AG04449 (cell line): ENCODE measurements around the gene CLCN4.

Experiments
- CTCF ChIA-PET: fragments of 350-600 bp; formaldehyde crosslinking; extraction: SDS; loops from one replicate; lab custom pipeline; 2021; ENCODE audit warnings: antibody characterized with exemption; lab: Yijun Ruan, JAX
- POLR2A ChIA-PET: fragments of 400-600, 350-600 bp; formaldehyde crosslinking; extraction: SDS; loops from one replicate; lab custom pipeline; 2020; ENCODE audit warnings: antibody characterized with exemption, inconsistent platforms; lab: Yijun Ruan, JAX
- DNase-seq: peaks from one replicate; pipeline ENCODE4 v3.0.0-alpha.2; 2010; ENCODE audit warnings: low read depth, low spot score
- H3K4me3 ChIP-seq: 2 replicates; pipeline ENCODE4 v1.5.1; 2011; ENCODE audit warnings: low read depth, mild to moderate bottlenecking, control low read depth, low read length
- TF ChIP-seq, protein P1 (sequence below): IDR thresholded peaks from one replicate; pipeline ENCODE4 v1.5.1; 2011; ENCODE audit warnings: mild to moderate bottlenecking, moderate library complexity, low read length, control low read depth, inconsistent platforms; ENCODE audit not compliant: insufficient read depth; ENCODE audit errors: missing control alignments

Gene CLCN4

DNA sequence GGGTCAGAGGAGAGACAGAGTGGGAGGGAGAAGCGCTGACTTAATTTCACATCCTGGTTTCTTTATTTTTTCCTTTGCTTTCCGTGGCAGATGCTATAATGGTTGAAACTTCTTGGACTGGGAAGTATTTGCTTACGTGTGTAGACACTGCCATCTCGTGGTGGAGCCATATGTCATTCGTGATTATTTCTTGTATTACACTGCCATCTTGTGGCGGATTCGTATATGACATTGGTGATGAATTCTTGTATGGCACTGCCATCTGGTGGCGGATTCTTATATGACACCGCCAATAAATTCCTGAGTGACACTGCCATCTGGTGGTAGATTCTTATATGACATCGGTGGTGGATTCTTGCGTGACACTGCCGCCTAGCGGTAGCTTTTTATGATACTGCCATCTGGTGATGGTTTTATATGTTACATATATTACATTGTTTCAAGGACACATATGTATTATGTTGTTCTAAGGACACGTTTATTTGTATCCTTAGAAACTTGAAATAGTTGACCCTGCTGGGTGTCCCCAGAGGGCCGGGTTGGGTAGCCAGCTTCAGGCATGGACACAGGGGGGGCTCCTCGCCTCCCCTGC lies 37.3 kb upstream of the CLCN4 start:
- ChIA-PET POLR2A (interaction anchor here (1.1 kb wide), 1 partner anchor 116 kb away, joined by 3 read pairs; no protein-coding TSS in a partner anchor), CTCF (interaction anchor here (0.6 to 10.7 kb wide), 59 partner anchors 9 to 1368 kb away, joined by 3 to 281 read pairs (median 7); no protein-coding TSS in a partner anchor)
- TF ChIP-seq, protein P1, sequence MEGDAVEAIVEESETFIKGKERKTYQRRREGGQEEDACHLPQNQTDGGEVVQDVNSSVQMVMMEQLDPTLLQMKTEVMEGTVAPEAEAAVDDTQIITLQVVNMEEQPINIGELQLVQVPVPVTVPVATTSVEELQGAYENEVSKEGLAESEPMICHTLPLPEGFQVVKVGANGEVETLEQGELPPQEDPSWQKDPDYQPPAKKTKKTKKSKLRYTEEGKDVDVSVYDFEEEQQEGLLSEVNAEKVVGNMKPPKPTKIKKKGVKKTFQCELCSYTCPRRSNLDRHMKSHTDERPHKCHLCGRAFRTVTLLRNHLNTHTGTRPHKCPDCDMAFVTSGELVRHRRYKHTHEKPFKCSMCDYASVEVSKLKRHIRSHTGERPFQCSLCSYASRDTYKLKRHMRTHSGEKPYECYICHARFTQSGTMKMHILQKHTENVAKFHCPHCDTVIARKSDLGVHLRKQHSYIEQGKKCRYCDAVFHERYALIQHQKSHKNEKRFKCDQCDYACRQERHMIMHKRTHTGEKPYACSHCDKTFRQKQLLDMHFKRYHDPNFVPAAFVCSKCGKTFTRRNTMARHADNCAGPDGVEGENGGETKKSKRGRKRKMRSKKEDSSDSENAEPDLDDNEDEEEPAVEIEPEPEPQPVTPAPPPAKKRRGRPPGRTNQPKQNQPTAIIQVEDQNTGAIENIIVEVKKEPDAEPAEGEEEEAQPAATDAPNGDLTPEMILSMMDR, result peak; percentile 48
- peak; percentile 55 for DNase-seq
- H3K4me3 ChIP-seq, result no peak overlapping the region

DNA sequence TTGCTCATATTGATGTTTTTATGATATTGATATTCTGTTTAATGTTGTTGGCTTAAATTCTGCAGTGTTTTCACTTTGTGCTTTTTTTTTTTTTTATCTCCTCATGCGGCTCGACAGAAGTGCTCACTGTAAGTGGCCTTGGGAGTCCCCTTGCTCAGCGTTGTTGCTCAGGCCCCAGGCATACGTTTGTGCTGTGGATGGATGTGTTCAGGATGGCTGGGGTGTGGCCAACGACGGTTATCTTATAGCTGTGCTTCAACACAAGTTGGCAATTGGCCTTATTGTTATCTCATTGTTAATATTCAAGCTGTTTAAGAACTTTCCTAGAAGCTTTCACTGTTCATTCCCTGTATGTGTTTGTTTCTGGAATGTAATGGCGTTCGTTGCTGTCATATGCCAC lies 36.4 kb upstream of the CLCN4 start:
- CTCF ChIA-PET, result interaction anchor here (0.7 to 10.7 kb wide), 54 partner anchors 8 to 1369 kb away, joined by 3 to 281 read pairs (median 7); no protein-coding TSS in a partner anchor

DNA sequence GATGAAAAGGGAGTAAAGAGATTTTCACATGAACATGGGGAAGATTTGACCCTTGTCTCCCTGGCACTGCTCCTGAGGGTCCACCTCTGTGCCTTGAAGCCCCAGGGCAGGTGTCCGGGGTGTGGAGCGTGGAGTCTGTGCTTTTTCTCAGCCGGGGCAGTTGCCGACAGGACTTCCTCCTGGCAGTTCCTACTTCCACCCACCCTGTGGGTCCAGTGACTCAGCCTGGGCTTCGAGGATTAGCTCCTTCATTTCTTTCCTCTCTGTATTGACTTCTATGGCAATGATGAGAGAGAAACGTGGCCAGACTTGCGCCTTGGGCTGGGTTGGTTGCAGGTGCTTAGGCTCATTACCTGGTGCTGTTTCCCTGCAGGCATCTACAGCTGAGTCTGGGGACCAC lies 35.9 kb upstream of the CLCN4 start:
- no peak overlapping the region for H3K4me3 ChIP-seq
- ChIA-PET CTCF (interaction anchor here (1.1 to 10.7 kb wide), 23 partner anchors 8 to 234 kb away, joined by 3 to 281 read pairs (median 14); no protein-coding TSS in a partner anchor), POLR2A (no interaction called here)
- TF ChIP-seq, protein P1, result no peak
- no peak for DNase-seq

More for the DNA sequence above, 36.4 kb upstream of the CLCN4 start:
- POLR2A ChIA-PET, result no interaction called here
- DNase-seq, result no peak
- H3K4me3 ChIP-seq, result no peak overlapping the region
- TF ChIP-seq, protein P1, result no peak

DNA sequence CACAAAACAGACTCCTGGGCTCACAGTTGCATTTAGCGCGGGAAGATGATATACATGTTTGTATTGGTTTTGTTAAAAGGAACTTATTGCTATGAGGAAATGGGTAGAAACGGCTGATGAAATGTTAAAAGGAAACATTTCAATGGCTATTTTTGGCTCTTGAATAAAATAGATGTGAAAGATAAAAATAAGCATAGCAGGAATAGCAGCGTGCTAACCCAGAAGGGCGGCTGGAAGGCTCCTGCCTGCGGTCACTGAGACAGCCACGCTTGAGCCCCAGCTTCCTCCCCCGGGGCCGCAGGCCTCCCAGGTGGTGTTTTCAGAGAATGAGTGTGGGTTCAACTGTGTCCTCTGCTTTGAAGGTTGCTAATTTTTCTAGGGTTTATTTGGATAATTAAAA lies 35.0 kb upstream of the CLCN4 start:
- no peak overlapping the region for H3K4me3 ChIP-seq
- CTCF ChIA-PET, result interaction anchor here (1.3 to 10.7 kb wide), 4 partner anchors 9 to 136 kb away, joined by 6 to 281 read pairs (median 16); no protein-coding TSS in a partner anchor
- no peak for DNase-seq
- TF ChIP-seq, protein P1, result no peak
- POLR2A ChIA-PET, result no interaction called here

DNA sequence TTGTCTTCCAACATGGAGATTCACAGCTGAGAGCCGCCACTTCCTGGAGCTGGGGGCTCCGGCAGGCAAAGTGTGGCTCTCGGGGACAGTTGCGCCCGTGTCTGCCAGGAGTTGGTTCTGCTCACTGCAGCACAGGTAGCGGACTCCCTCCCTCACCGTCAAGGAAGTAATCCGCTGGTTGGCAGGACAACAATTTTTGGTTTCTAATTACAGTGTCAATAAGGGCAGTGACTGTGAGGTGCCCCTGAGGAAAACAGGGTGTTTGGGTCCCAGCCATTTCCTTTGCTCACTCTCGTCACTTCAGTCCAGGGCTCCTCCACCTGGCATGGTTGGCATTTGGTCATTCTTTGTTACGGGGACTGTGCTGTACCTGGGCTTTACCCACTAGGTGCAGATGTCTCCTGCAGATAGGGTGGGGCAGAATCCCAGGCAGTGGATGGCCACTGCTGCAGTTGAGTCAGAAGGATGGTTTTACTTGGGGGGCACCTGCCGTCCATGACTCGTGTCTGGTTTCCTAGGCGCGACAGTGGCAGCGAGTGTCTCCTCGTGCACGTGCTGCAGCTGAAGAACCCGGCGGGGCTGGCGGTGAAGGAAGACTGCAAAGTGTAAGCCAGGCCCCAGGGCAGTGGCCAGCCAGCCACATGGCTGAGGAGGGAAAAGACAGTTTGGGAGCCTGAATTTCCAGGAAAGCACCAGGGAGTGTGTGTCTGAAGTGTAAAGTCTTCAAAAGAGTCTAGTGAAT lies 32.1 kb upstream of the CLCN4 start:
- no peak for DNase-seq
- POLR2A ChIA-PET, result no interaction called here
- CTCF ChIA-PET, result no interaction called here
- TF ChIP-seq, protein P1, result no peak
- no peak overlapping the region for H3K4me3 ChIP-seq

DNA sequence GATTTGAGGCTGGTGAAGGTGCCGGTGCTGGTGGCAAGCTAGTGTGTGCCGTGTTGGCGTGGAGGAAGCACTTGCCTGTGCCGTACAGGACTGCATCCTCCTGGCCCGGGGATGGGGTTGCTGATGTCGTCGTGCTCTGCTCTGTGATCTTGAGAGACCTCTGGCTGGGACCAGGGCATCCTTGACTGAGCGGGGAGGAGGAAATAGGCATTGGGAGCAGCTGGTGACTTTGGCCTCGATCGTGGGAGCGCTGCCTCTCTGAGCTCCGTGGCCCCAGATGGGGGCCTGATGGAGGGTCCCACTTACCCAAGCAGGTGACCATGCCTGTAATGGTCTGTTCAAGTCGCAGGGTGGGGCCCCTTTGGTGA lies 31.5 kb upstream of the CLCN4 start:
- no peak overlapping the region for H3K4me3 ChIP-seq
- ChIA-PET CTCF (no interaction called here), POLR2A (no interaction called here)
- TF ChIP-seq, protein P1, result no peak
- no peak for DNase-seq
